H1 (cell line): ENCODE results near the gene PSMC3. TPM values are rescaled to one million over a fixed set of nuclear protein-coding genes. Genes with fewer than 3 reads are reported as not detected.

Experiments
- ASH2L ChIP-seq: fragments of 200-600, 300-600 bp; sonication (generic); IDR thresholded peaks from one replicate; pipeline ENCODE4 v1.7.1; 2017; ENCODE audit warnings: low read length
- ATF2 ChIP-seq: IDR thresholded peaks from 2 replicates; pipeline ENCODE4 v1.6.1; 2012; ENCODE audit warnings: low read length, inconsistent platforms
- HDAC2 ChIP-seq, 2 experiments: fragments of 300-600 bp in 1 of 2; sonication (generic) in 1 of 2; IDR thresholded peaks; 2 replicates each; pipeline ENCODE4 v1.6.1; 2011 to 2012; ENCODE audit warnings: low read depth in 2 of 2, low read length in 2 of 2, mild to moderate bottlenecking in 2 of 2, moderate library complexity in 2 of 2, borderline replicate concordance in 1 of 2, inconsistent platforms in 1 of 2
- polyA plus RNA-seq, 7 experiments: library from polyadenylated mRNA; depleted of rRNA in 3 of 7; stranded (reverse) in 5 of 7; unstranded in 2 of 7; fragments of >200 nt in 5 of 7; fragments of 200-250 nt in 2 of 7; gene quantifications; 1 replicate in 5 of 7; 2 replicates in 1 of 7; 4 replicates in 1 of 7; pipeline versions ENCODE4 v1.2.1 to v1.2.3, GENCODE V29; 2011 to 2013; ENCODE audit warnings: missing spikeins in 2 of 7, mixed read lengths in 2 of 7
- total RNA-seq: library from RNA; stranded (reverse); fragmentation: NEBNext Ultra II Directional; extraction: Animal tissue kit (Norgen Biotek cat#: 25700); gene quantifications from 2 replicates; pipeline ENCODE4 v1.2.1, GENCODE V29; 2021

The PSMC3 gene
- total and polyA plus RNA-seq, 2 of the 8 experiments (the other 6 are each of a cell fraction or from before 2014, with no cell fraction given): 105 to 160 TPM

- no peak for TF ChIP-seq ATF2
- TF ChIP-seq HDAC2 (IDR thresholded peaks at IDR 0.05; ENCODE audit: borderline replicate concordance in 1 of 2, low read depth in 2 of 2, low read length in 2 of 2): no peak
- no peak for TF ChIP-seq ASH2L
- TF ChIP-seq, all 59 proteins: peak for 0
These were observed 21.7 kb upstream of the PSMC3 start (continued) for GRCh38 chr11:47447906-47448305.
